GM19395 (cell line): ENCODE results near the gene PCDHGA3.
"Not testable (repeated sequence)": the region's sequence is repeated elsewhere in the genome, so short reads cannot be mapped to it uniquely, and the experiment has no call there.

Experiments used
- ATAC-seq: cut with Tn5 transposase; IDR thresholded peaks from one replicate; pipeline ENCODE4 v1.9.1; 2021; ENCODE audit warnings: mild to moderate bottlenecking, moderate library complexity; ENCODE audit not compliant: unreplicated experiment

The PCDHGA3 gene

GRCh38 chr5:141346017-141346416 is 2.4 kb downstream of the PCDHGA3 start:
- not testable (repeated sequence) for ATAC-seq

- no peak for ATAC-seq
Measured at GRCh38 chr5:141349917-141350619, 6.4 kb downstream of the PCDHGA3 start, which contains the start of gene PCDHGB1. Gene PCDHGB1, plus strand, starts transcription at chr5:141350099. Its CDS starts 162 bp downstream, at chr5:141350261.

- ATAC-seq: no peak
Measured at GRCh38 chr5:141351591-141351990, 8.0 kb downstream of the PCDHGA3 start.

GRCh38 chr5:141354900-141355469 is 11.4 kb downstream of the PCDHGA3 start, which contains the start of gene PCDHGA4:
Gene PCDHGA4, plus strand, starts transcription at chr5:141355021. Its CDS starts 87 bp downstream, at chr5:141355108.
- ATAC-seq: no peak

GRCh38 chr5:141355641-141356040 is 12.0 kb downstream of the PCDHGA3 start:
- no peak for ATAC-seq

GRCh38 chr5:141356133-141356532 is 12.5 kb downstream of the PCDHGA3 start:
- ATAC-seq: no peak

GRCh38 chr5:141356950-141357349 is 13.3 kb downstream of the PCDHGA3 start:
- ATAC-seq: no peak

- peak; percentile 84 for ATAC-seq
Measured at GRCh38 chr5:141359790-141360426, 16.3 kb downstream of the PCDHGA3 start, which contains the start of gene PCDHGB2. Gene PCDHGB2, plus strand, starts transcription at chr5:141359994. Its CDS starts 142 bp downstream, at chr5:141360136.

- ATAC-seq: no peak
Measured at GRCh38 chr5:141360685-141361084, 17.1 kb downstream of the PCDHGA3 start.

- ATAC-seq: no peak
Measured at GRCh38 chr5:141362719-141363118, 19.1 kb downstream of the PCDHGA3 start.

- ATAC-seq: no peak
Measured at GRCh38 chr5:141363952-141364660, 20.5 kb downstream of the PCDHGA3 start, which contains the start of gene PCDHGA5. Gene PCDHGA5, plus strand, starts transcription at chr5:141364162. Its CDS starts 169 bp downstream, at chr5:141364331.

- ATAC-seq: no peak
Measured at GRCh38 chr5:141366016-141366896, 22.6 kb downstream of the PCDHGA3 start.

- ATAC-seq: peak; percentile 65
Measured at GRCh38 chr5:141369994-141370848, 26.6 kb downstream of the PCDHGA3 start, which contains the start of gene PCDHGB3. Gene PCDHGB3, plus strand, starts transcription at chr5:141370242. Its CDS starts 153 bp downstream, at chr5:141370395.

GRCh38 chr5:141371572-141372475 is 28.2 kb downstream of the PCDHGA3 start:
- no peak for ATAC-seq

GRCh38 chr5:141373673-141374317 is 30.2 kb downstream of the PCDHGA3 start, which contains the start of gene PCDHGA6:
Gene PCDHGA6, plus strand, starts transcription at chr5:141373891. Its CDS starts 193 bp downstream, at chr5:141374084.
- no peak for ATAC-seq

- ATAC-seq: no peak
Measured at GRCh38 chr5:141374627-141375026, 31.0 kb downstream of the PCDHGA3 start.

- not testable (repeated sequence) for ATAC-seq
Measured at GRCh38 chr5:141375444-141376155, 32.0 kb downstream of the PCDHGA3 start.
